ENCODE measurements around the gene GPR149. TPM values are rescaled to one million over a fixed set of nuclear protein-coding genes. Genes with fewer than 3 reads are reported as not detected.
A peak's percentile ranks its signal among the peaks of the same experiment; 100 is the strongest.

Gene GPR149
- polyA plus RNA-seq, 3 donors = not detected

DNA sequence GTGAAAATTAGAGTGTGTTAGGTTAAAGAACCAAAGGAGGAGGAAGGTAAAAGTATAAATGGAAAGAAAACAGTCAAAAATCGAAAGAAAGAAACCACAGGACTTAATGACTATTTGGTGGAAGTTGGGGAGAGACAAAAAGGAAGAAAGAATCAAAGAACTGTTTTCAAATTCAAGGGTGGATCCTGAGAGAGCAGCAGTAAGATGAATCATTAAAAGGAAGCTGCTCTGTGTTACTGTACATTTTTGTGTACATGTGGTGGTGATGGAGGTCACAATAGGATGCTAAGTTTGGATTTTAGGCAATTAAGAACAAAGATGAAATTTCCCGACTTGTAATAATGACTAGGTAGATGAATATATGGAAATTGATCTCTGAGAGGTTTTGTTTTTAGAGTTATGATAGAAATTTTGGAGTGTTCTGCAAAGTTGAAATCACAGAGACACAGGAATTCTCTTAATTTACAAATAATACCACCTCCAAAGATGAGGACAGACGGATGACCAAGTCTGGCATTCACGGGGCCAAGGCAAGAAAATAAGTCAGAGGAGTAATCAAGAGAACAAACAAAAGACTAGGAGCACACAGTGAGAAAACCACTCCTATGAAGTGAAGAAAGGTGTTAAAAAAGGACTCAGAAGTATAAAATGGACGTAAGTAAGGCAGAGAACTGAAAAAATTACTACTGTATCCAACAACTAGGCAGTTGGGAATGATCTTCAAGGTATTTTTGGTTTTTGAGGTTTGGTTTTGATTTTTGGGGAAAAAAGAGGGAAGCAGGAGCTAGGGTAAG, 112.8 kb downstream of the GPR149 start:
- peak overlapping the region in 1 of 2 donors; percentile 7 for H3K27ac ChIP-seq (ENCODE audit: low read depth in 1 of 2, low read length in 2 of 2)
- intact Hi-C loops (cut with micrococcal nuclease) = no loop called here
- WGBS (ENCODE audit: insufficient coverage) = 0% methylated on average over 1 of the region's 5 CpGs
- peaks cover 24% of the 10 kb centered on the region for H3K4me1 Mint-ChIP-seq
- no peak overlapping the region for H3K4me2 ChIP-seq (replicated peaks; ENCODE audit: extremely low read depth, low read length, poor library complexity, severe bottlenecking)
- peaks cover 28 to 39% of the 10 kb centered on the region in 2 donors for H3K36me3 ChIP-seq (replicated peaks in 1 of 2; ENCODE audit: control insufficient read depth in 1 of 2, insufficient read depth in 2 of 2, low read length in 2 of 2)
- no peaks in the 10 kb centered on the region for H3K9me3 Mint-ChIP-seq
- H3K9me3 ChIP-seq (replicated peaks in 1 of 2; ENCODE audit: control insufficient read depth in 1 of 2, insufficient read depth in 1 of 2, low read length in 2 of 2) = no peaks in the 10 kb centered on the region
- H2AFZ ChIP-seq (ENCODE audit: insufficient read depth, low read depth, low read length, poor library complexity, severe bottlenecking) = no peak overlapping the region
- peaks cover 77% of the 10 kb centered on the region for H3K79me2 ChIP-seq (ENCODE audit: insufficient read depth, low read length)
- peak overlapping the region in 5 of 7 donors; percentile 15 to 39 (median 19) for H3K27ac Mint-ChIP-seq
- H3K4me1 ChIP-seq (ENCODE audit: control insufficient read depth in 1 of 2, insufficient read depth in 2 of 2, low read length in 2 of 2) = peaks cover 5 to 20% of the 10 kb centered on the region in 2 donors
- peaks cover 34 to 41% of the 10 kb centered on the region in 2 donors for H3K36me3 Mint-ChIP-seq
- no peaks in the 10 kb centered on the region for H3K27me3 Mint-ChIP-seq (ENCODE audit: low read depth in 3 of 3)
- no peak overlapping the region for H3K4me3 Mint-ChIP-seq
- TF ChIP-seq, protein P1, sequence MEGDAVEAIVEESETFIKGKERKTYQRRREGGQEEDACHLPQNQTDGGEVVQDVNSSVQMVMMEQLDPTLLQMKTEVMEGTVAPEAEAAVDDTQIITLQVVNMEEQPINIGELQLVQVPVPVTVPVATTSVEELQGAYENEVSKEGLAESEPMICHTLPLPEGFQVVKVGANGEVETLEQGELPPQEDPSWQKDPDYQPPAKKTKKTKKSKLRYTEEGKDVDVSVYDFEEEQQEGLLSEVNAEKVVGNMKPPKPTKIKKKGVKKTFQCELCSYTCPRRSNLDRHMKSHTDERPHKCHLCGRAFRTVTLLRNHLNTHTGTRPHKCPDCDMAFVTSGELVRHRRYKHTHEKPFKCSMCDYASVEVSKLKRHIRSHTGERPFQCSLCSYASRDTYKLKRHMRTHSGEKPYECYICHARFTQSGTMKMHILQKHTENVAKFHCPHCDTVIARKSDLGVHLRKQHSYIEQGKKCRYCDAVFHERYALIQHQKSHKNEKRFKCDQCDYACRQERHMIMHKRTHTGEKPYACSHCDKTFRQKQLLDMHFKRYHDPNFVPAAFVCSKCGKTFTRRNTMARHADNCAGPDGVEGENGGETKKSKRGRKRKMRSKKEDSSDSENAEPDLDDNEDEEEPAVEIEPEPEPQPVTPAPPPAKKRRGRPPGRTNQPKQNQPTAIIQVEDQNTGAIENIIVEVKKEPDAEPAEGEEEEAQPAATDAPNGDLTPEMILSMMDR (IDR thresholded peaks at IDR 0.05) = no peak
- DNase-seq = no peak
- peaks cover 36% of the 10 kb centered on the region for H4K20me1 ChIP-seq (ENCODE audit: insufficient read depth, low read length)
- H3K27me3 ChIP-seq (ENCODE audit: control insufficient read depth in 2 of 2, insufficient read depth in 2 of 2, low read length in 2 of 2) = no peaks in the 10 kb centered on the region
- no peak overlapping the region for H3K9ac ChIP-seq (ENCODE audit: insufficient read depth, low read length, poor library complexity, severe bottlenecking)
- H3K4me3 ChIP-seq (replicated peaks in 1 of 3; ENCODE audit: low read depth in 2 of 3, low read length in 3 of 3) = no peak overlapping the region

DNA sequence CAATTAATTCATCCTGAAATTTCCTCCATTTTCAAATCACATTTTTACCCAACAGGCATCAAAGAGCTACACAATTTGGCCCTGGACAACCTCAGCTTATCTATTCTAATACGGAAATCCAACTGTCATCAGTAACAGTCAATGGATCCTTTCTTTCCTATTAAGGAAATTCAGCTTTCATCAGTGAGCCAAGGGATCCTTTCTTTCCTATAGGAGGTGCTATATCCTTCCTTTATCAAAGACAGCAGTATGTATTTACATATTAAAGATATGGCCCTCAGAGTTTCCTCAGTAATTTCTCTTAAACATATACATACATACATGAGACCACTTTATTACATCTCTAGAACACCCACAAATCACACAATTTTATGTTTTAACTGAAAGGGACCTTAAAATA, 115.8 kb downstream of the GPR149 start:
- H3K27ac ChIP-seq (ENCODE audit: low read depth in 1 of 2, low read length in 2 of 2) = peak overlapping the region in 1 of 2 donors; percentile 7
- no peak overlapping the region for H3K9ac ChIP-seq (ENCODE audit: insufficient read depth, low read length, poor library complexity, severe bottlenecking)
- TF ChIP-seq, protein P1 (IDR thresholded peaks at IDR 0.05) = no peak
- Mint-ChIP-seq H3K36me3 (peaks cover 47 to 58% of the 10 kb centered on the region in 2 donors), H3K4me1 (peaks cover 12% of the 10 kb centered on the region), H3K4me3 (no peak overlapping the region), H3K9me3 (no peaks in the 10 kb centered on the region), H3K27ac (no peak overlapping the region), H3K27me3 (ENCODE audit: low read depth in 3 of 3) (no peaks in the 10 kb centered on the region)
- no peaks in the 10 kb centered on the region for H3K9me3 ChIP-seq (replicated peaks in 1 of 2; ENCODE audit: control insufficient read depth in 1 of 2, insufficient read depth in 1 of 2, low read length in 2 of 2)
- intact Hi-C loops (cut with micrococcal nuclease) = no loop called here
- WGBS (ENCODE audit: insufficient coverage) = no CpG with 5 or more reads among the region's 1 CpG
- DNase-seq = no peak
- H3K4me3 ChIP-seq (replicated peaks in 1 of 3; ENCODE audit: low read depth in 2 of 3, low read length in 3 of 3) = no peak overlapping the region
- H2AFZ ChIP-seq (ENCODE audit: insufficient read depth, low read depth, low read length, poor library complexity, severe bottlenecking) = no peak overlapping the region
- no peak overlapping the region for H3K4me2 ChIP-seq (replicated peaks; ENCODE audit: extremely low read depth, low read length, poor library complexity, severe bottlenecking)
- peaks cover 50 to 63% of the 10 kb centered on the region in 2 donors for H3K36me3 ChIP-seq (replicated peaks in 1 of 2; ENCODE audit: control insufficient read depth in 1 of 2, insufficient read depth in 2 of 2, low read length in 2 of 2)
- H4K20me1 ChIP-seq (ENCODE audit: insufficient read depth, low read length) = peaks cover 26% of the 10 kb centered on the region
- H3K79me2 ChIP-seq (ENCODE audit: insufficient read depth, low read length) = peaks cover 47% of the 10 kb centered on the region
- H3K4me1 ChIP-seq (ENCODE audit: control insufficient read depth in 1 of 2, insufficient read depth in 2 of 2, low read length in 2 of 2) = peaks cover 3 to 9% of the 10 kb centered on the region in 2 donors
- H3K27me3 ChIP-seq (ENCODE audit: control insufficient read depth in 2 of 2, insufficient read depth in 2 of 2, low read length in 2 of 2) = no peaks in the 10 kb centered on the region

Data from CD14-positive monocyte (primary cell).